ENCODE results near the gene C16orf54.

- TF ChIP-seq, protein P1, sequence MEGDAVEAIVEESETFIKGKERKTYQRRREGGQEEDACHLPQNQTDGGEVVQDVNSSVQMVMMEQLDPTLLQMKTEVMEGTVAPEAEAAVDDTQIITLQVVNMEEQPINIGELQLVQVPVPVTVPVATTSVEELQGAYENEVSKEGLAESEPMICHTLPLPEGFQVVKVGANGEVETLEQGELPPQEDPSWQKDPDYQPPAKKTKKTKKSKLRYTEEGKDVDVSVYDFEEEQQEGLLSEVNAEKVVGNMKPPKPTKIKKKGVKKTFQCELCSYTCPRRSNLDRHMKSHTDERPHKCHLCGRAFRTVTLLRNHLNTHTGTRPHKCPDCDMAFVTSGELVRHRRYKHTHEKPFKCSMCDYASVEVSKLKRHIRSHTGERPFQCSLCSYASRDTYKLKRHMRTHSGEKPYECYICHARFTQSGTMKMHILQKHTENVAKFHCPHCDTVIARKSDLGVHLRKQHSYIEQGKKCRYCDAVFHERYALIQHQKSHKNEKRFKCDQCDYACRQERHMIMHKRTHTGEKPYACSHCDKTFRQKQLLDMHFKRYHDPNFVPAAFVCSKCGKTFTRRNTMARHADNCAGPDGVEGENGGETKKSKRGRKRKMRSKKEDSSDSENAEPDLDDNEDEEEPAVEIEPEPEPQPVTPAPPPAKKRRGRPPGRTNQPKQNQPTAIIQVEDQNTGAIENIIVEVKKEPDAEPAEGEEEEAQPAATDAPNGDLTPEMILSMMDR (conservative IDR thresholded peaks at IDR 0.05 in 1 of 2, IDR thresholded peaks at IDR 0.05 in 1 of 2; ENCODE audit: extremely low read depth in 1 of 2, insufficient read depth in 1 of 2, low read depth in 1 of 2, low read length in 2 of 2): no peak
- no peak for TF ChIP-seq EZH2 (IDR thresholded peaks at IDR 0.05; ENCODE audit: borderline replicate concordance, low read length)
Observed at GRCh38 chr16:29761882-29762281, 16.1 kb upstream of the C16orf54 start.

All from mammary epithelial cell (primary cell).